GM21515 (cell line): Measurements from ENCODE around the gene ALDH3B1.

Experiments
- ATAC-seq: cut with Tn5 transposase; IDR thresholded peaks from one replicate; pipeline ENCODE4 v1.9.1; 2021; ENCODE audit not compliant: unreplicated experiment

ALDH3B1 gene

DNA sequence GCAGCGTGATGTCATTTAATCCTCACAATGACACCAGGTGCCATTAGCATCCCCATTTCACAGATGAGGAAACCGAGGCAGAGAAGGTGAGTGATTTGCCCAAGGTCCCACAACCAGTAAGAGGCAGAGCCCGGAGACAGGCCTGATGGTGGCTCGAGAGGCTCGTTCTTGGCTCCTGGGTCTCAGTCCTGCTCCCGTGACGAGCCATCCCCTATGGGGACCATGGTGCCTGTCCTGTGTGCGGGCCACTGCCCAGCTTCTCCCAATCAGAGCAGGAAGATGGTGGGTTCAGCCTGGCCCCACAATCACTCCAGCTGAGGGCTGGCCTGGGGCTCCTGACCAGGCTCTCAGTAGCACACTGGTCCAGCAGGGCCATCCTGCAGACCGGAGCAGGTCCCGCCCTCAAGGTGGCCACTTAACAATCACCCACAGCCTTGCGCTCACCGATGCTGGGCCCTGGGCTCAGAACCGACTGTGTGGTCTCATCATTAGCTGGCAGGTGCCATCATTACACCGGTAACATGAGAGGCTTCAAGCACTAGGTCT lies 3.6 kb downstream of the ALDH3B1 start:
- no peak for ATAC-seq

DNA sequence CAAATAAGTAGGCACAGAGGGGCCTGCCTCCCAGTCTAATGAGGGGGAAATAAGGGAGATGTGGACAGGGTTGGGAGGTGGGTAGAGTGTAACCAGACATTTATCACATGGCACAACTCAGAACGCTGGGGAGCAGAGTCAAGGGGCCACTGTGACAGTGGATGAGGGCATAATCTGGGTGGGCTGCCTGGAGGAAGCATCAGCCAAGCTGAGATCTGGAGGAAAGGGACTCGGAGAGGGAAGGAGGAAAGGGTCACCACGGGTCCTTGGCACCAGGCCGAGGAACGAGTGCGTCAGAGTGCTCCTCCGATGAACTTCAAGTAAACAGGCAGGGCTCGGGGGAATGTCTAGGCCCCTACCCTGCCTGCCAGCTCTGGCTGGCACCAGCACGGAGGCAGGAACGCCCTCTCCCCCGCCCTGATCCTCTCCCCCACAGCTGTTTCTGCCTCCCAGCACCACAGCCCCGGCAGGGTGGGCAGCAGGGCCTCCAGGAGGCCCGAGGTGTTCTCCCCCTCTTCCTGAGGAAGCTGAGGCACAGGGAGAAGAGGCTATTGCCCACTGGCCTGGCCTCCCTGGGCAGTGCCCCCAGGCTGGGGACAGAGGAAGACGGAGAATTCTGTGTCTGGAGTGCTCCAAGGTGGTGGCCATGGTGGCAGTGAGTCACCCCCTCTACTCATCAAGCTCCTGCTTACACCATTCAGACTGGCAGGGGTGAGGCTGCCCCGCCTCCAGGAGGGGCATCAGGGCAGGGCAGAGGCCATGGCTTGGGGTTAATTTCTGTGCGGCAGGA lies 4.2 kb downstream of the ALDH3B1 start:
- no peak for ATAC-seq

DNA sequence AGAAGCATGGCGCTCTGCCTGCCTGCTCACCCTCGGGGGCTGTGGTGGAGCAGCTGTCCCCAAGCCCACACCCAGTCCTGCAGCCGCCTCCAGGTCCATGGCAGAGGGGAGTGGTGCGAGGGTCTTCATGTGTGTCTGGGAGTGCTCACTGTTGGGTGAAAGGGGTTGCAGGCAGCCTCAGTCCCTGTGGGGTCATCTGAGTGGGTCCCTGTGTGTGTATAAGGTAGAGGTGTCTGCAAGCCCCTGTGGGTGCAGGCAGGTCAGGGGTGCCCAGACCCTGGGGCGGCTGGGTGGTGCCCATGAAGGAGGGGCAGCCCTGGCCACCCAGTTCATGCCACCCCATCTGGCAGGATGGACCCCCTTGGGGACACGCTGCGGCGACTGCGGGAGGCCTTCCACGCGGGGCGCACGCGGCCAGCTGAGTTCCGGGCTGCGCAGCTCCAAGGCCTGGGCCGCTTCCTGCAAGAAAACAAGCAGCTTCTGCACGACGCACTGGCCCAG lies 4.9 kb downstream of the ALDH3B1 start:
- no peak for ATAC-seq

DNA sequence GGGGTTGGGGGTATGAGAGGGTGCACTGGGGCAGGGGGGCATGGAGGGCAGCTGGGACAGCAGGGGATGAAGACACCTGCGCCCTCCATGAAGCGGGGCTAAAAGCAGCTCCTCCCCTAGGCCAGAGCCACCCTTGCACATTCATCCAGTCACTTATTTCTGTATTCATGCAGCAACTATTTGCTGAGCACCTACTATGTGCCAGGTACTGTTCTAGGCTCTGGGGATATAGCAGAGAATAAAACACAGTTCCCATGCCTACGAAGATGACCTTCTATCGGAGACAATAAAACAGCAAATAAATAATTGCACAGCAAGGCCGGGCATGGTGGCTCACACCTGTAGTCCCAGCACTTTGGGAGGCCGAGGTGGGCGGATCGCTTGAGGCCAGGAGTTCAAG lies 5.3 kb downstream of the ALDH3B1 start:
- no peak for ATAC-seq

DNA sequence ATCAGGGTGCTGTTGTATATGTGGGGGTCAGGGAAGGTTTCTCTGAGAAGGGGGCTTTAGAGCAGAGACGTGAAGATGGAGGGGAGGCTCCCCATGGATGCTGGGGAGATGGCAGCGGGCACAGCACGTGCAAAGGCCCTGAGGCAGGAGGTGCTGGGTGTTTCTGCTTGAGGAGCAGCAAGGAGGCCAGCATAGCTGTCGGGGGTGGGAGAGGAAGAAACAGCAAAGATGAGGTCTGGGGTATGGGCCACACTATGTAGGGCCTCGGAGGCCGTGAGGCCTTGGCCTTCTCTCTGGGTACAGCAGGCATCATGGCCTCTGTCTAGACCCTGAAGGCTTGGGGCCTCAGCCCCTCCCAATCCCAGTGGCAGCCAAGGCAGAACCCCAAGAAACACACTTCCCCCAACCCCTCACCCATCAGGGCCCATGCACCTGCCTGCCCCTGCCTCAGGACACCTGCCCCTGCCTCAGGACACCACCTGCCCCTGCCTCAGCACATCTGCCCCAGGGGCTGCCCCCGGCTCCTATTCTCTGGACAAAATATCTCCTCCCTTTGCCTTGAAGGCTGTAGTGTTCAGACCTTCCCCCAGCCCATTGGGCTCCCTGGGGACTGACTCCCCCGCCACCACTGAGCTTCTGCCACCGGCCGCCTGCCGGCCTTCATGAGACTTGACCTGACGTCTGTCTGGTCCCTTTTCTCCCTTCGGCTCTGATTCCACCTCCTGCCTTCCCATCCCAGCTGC lies 6.2 kb downstream of the ALDH3B1 start:
- no peak for ATAC-seq

DNA sequence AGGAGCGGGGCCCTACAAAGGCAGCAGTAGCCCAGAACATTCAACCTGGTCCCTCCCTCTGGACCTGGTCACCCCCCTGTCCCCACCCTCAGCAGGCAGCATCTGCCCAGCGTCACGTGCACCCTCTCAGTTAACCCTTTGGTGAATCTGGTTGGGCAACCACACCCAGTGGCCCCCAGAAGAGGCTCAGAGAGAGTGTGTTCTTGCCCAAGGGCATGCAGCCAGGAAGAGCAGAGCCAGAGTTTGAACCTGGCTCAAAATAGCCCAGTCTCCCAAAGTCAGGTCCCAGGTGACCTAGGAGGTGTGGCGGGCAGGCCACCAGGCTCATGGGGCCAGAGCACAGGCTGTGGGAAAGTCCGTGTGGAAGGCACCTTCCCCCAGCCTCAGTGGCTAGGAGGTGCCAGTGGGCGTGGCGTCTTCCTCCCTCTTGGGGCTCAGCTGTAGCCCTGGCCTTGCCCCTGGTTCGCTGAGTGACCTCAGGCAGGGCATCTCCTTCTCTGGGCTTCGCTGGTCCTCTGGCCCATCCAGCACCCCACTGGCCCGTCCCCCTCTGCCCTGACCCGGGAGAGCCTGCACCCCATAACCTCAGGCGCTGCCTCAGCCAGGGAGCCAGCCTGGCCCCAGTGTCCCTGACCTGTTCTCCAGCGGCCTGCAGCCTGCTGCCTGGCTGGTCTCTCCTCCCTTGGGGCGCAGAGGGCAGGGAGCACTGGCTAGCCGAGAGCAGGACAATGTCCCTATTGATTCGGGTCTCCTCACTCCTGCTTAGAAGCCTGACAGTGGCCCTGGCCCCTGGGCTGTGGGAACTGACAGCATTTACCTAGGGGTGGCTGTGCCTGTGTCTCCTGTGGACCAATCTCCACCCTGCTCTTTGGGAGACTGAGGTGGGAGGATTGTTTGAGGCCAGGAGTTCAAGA lies 7.0 kb downstream of the ALDH3B1 start:
- no peak for ATAC-seq

DNA sequence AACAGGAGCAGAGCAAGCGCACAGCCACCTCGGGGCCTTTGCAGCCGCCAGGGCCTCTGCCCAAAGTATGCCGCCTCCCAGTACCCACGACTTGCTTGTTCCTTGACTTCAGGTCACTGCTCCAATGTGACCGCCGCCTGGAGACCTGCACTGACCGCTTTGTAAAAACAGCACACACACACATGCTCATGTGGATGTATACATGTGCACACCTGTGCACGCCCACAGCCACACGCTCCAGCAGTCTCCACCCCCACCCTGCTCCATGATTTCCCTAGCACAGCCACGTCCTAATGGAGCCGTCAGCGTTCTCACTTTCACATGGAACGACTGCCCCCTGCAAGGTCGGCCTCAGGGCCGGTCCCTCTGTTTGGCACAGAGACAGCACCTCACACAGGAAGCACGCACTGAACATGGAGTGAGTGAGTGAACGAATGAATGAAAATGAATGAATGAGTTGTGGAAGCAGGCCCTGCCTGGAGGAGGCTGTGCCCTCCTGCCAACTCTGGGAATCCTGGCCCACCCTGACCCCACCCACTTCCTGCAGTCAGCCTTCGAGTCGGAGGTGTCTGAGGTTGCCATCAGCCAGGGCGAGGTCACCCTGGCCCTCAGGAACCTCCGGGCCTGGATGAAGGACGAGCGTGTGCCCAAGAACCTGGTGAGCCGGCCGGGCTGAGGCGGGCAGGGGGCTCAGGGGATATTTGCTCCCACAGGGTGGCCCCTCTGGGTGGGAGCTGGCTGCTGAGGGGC lies 8.0 kb downstream of the ALDH3B1 start:
- ATAC-seq = no peak

DNA sequence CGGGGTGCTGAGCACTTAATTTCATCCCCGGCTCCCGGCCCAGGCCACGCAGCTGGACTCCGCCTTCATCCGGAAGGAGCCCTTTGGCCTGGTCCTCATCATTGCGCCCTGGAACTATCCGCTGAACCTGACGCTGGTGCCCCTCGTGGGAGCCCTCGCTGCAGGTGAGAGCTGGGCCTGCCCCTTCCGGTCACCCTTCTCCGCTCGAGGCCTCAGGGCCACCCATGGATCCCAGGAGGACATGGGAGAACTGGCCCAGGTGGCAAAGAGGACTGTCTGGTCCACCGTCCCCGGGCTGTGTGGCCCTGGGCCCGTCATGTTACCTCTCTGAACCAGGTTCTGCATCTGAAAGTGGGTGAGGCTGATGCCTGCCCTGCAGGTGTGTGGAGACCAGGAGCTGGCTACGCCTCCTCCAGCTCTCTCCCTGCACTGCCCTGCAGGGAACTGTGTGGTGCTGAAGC lies 8.6 kb downstream of the ALDH3B1 start:
- ATAC-seq = no peak

DNA sequence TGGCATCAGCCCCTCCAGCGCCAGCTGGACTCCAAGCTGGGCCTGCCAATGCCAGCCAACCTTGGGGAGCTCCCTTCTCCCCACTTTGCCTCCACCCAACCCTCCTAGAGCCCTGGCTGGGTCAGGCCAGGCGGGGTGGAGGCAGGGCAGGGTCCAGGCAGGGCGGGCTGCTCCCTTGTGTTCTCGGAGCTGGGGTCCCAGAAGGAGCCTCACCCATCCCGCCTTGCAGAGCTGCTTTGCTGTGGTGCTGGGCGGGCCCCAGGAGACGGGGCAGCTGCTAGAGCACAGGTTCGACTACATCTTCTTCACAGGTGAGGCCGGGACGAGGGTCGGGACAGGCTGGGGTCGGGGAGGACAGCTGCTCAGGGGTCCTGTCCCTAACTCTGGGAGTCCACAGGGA lies 9.4 kb downstream of the ALDH3B1 start:
- no peak for ATAC-seq

DNA sequence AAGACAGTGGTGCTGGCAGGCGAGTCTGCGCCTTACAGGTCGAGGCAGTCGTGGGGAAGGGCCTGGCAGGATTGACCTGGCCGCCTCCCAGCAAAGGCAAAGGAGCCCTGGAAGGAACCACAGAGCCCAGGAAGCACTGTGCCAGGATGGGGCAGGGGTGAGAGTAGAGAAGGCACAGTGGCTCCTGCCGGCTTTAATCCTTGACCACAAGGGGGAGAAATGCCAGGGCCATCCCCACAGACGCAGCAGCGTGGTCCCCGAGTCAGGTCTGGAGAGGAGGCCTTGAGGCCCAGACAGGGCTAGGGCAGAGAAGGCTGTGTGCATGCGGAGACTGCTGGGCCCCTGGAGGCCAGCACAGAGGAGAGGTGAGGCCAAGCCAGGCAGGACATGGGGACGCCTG lies 10.4 kb downstream of the ALDH3B1 start:
- ATAC-seq = no peak

DNA sequence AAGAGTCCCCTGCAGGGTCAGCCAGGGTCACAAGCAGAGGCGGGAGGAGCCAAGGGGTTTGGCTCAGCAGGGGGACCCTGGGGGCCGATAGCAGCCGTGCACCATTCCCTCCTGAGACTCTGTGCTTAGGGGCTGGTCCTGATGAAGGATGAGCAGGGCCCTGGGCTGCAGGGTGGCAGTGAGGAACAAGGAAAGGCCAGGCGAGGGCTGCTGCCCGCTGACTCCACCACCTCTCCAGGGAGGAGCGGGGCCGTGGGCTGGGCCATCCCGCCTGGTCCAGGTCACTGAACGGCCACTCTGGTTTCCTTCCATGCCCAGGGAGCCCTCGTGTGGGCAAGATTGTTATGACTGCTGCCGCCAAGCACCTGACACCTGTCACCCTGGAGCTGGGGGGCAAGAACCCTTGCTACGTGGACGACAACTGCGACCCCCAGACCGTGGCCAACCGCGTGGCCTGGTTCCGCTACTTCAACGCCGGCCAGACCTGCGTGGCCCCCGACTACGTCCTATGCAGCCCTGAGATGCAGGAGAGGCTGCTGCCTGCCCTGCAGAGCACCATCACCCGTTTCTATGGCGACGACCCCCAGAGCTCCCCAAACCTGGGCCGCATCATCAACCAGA lies 11.2 kb downstream of the ALDH3B1 start:
- no peak for ATAC-seq

DNA sequence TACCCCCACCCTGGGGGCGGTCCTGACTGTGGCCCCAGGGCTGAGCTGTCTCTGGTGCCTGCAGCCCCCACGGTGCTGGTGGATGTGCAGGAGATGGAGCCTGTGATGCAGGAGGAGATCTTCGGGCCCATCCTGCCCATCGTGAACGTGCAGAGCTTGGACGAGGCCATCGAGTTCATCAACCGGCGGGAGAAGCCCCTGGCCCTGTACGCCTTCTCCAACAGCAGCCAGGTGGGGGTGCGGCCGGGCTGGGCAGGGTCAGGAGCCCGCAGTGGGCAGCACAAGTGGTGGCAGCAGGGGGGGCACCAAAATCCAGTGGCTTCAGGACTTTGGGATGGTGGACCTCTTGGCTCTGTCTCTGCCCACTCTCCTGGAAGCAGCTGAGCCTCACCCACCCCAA lies 12.4 kb downstream of the ALDH3B1 start:
- ATAC-seq = no peak

DNA sequence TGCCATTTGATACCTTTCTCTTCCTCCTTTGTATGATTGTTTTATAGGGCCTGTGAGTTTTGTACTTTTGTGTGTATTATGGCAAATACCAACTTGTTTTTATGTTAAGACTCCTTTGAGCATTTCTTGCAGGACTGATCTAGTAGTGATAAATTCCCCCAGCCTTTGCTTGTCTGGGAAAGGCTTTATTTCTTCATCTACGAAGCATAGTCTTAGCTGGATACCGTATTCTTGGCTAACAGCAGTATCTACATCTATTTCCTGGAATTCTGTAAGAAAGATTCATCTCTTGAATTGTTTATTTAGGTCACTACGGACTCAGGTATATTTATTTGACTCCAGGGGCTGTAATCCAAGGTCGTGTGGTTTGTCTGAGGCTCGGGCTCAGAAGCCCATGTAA lies 14.4 kb downstream of the ALDH3B1 start:
- no peak for ATAC-seq

DNA sequence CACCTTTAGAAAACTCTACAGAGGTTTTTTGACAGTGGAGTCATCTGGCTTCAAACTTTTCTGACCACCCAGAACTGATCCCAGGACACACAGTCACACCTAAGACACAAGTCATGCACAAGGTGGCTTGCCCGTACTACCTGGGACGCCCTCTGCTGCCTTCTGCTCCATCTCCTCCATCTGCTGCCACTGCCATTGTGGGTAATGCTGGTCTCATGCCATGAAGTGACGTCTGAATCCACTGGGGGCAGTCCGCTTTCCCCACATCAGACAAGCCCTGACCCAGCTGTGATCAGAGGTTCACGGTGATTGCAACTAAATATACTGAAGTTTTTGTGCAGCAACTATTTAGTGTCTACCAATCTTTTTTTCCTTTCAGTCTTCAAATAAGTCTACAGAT lies 14.9 kb downstream of the ALDH3B1 start:
- ATAC-seq = no peak

DNA sequence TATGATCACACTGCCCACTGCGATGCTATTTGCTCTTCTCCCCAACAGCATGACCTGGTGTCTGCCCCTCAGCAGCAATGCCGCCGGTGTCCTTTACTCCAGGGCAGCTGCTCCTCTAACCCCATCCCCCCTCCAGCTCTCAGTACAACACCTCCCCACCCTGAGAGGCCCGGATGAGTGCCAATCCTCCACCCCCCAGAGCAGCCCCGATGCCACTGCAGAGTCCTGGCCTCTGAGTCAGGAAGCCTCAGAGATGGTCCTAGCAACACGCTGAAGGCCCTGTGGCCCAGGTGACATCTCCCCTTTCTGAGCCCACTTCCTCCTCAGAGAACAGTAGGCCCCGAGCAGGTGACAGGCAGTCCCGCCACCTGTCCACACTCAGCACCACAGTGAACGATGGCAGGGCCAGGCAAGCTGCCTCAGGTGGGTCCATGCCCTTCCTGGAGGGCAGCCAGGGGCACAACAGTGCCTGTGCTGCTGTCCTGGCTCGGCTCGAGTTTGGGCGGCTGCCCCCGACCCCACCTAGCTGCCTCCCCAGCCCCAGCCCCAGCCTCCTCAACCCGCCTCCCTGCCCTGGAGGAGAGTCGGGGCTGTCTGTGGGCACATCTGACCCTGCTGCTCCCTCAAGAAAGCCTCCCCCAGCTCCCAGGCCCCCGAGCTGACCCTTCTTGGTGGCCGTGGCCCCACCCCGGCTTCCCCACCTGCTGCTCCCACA lies 16.4 kb downstream of the ALDH3B1 start:
- no peak for ATAC-seq

DNA sequence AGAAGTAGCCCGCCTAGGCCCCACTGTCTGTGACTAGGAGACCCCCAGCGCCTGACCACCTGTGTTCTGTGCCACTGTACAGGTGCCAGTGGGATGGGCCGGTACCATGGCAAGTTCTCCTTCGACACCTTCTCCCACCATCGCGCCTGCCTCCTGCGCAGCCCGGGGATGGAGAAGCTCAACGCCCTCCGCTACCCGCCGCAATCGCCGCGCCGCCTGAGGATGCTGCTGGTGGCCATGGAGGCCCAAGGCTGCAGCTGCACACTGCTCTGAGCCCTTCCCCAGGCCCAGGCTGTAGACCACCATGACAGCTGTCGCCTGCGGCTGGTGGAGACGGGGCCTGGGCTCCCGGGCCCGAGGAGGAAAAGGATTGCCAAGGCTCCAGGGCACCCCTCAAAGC lies 17.5 kb downstream of the ALDH3B1 start:
- no peak for ATAC-seq

DNA sequence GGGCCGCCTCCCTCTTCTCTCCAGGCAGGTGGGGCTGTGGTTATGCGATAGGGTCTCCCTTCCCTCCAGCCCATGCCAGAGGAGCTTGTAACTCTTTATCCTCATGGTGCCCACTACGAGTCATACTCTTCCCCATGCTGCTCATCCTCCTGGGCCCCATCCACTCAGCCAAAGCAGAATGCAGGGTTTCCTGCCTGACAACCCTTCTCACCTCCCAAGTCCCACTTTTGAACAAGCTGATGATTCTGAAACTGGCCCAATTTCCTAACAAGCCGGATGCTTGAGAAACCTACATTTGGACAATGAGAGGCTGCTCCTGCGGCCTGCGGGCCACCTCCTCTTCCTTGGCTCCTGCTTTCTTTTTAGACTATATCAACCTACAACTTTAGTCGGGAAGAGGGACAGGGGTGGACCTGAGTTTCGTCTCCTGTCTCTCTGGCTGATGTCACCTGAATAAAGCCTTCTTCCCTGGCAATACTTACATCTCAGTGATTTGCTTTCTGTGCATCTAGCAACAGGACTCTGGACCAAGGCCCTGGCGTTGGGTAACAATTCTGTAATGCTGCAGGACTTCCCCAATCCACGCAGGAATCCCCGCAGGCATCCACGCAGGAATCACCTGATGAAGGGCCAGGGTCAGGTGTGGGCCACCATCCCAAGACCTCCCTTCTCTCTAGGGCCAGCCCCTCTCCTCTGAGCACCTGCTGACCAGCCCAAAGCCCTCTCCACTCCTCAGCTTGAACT lies 18.8 kb downstream of the ALDH3B1 start:
- no peak for ATAC-seq

DNA sequence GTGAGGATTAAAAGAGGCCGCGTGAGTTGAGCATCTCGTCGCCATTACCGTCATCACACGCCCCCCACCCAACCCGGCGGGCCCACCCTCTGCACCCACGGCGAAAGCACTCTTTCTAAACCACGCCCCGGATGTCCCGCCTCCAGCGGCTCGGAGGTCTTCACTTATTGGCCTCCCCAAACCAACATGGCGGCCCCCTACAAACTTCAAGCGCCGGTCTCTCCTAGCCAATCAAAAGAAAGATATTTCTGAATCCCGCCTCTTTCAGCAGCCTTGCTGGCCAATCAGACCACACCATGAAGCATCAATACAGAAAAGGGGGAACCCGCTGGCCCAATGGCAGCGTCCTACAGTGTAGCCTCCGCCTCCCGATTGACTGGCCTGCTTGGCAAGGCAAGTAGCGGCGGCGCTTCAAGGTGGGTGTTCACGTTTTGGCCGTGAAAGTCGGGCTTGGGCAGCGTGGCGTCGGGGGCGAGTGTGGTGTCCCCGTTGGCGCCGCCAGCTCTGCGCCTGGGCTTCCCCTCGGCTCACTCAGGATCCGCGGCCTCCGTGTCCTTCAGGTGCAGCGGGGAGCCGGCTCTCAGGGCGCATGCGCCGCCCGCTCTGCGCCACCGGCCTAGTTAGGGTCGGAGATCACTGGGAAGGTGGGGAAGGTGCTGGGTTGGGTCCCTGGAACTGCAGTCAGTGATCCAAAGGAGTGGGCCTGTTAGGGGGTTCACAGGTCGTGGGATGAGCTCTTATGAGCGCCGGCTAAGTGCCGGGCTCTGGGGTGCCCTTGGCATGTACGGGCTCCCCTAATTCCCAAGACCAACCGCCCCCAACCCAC lies 20.4 kb downstream of the ALDH3B1 start, which contains the start of gene NDUFS8:
Gene NDUFS8 (plus strand): TSS at position 364 of the 826 bp plus-strand sequence. CDS start 1,471 bp downstream, outside the sequence.
- peak; percentile 91 for ATAC-seq
